Upper lobe of left lung (tissue), 6 donors: ENCODE data around the gene KIAA0825. TPM values are rescaled to one million over a fixed set of nuclear protein-coding genes. Genes with fewer than 3 reads are reported as not detected.

ENCODE experiments used
- ATAC-seq, 2 donors: fragments of 200-7000 bp; cut with Tn5 transposase; one replicate each; pipeline ENCODE4 v1.9.1; 2022; ENCODE audit warnings: mild to moderate bottlenecking in 2 of 2, moderate library complexity in 2 of 2; ENCODE audit not compliant: low FRiP score in 2 of 2
- DNase-seq, 2 donors: peaks; one replicate each; pipeline ENCODE4 v3.0.0-alpha.2; 2019 to 2020
- H3K27ac ChIP-seq, 4 donors: fragments of 200-600 bp; sonication (generic); one replicate each; pipeline ENCODE4 v1.5.1; 2016 to 2019
- H3K27me3 ChIP-seq, 4 donors: fragments of 200-600 bp; sonication (generic); one replicate each; pipeline ENCODE4 v1.5.1; 2017 to 2019
- H3K36me3 ChIP-seq, 4 donors: fragments of 200-600 bp; sonication (generic); one replicate each; pipeline ENCODE4 v1.5.1; 2016 to 2019
- H3K4me1 ChIP-seq, 4 donors: fragments of 200-600 bp; sonication (generic); one replicate each; pipeline ENCODE4 v1.5.1; 2018 to 2019
- H3K4me3 ChIP-seq, 4 donors: fragments of 200-600 bp; sonication (generic); one replicate each; pipeline ENCODE4 v1.5.1; 2017 to 2019; ENCODE audit warnings: mild to moderate bottlenecking in 2 of 4, moderate library complexity in 1 of 4
- H3K9me3 ChIP-seq, 4 donors: fragments of 200-600 bp; sonication (generic); one replicate each; pipeline ENCODE4 v1.5.1; 2018 to 2019
- CTCF ChIP-seq, 6 experiments: fragments of 450-650 bp in 4 of 6; fragments of 200-600 bp in 2 of 6; sonication (generic) in 2 of 6; IDR thresholded peaks; one replicate each; pipeline ENCODE4 v1.5.1; 2016 to 2019; ENCODE audit warnings: antibody characterized with exemption in 6 of 6
- EP300 ChIP-seq, 4 donors: sonication (generic); formaldehyde crosslinking; IDR thresholded peaks; one replicate each; pipeline ENCODE4 v1.5.1; 2017; ENCODE audit warnings: antibody characterized with exemption in 4 of 4, control low read depth in 2 of 4
- POLR2A ChIP-seq, 4 donors: fragments of 450-650 bp; IDR thresholded peaks; one replicate each; pipeline ENCODE4 v1.5.1; 2016 to 2017; ENCODE audit warnings: antibody characterized with exemption in 4 of 4, mild to moderate bottlenecking in 2 of 4
- POLR2AphosphoS5 ChIP-seq, 2 donors: sonication (generic); formaldehyde crosslinking; IDR thresholded peaks; one replicate each; pipeline ENCODE4 v1.5.1; 2017; ENCODE audit warnings: antibody characterized with exemption in 2 of 2
- WGBS, 2 donors: methylation state at CpG; one replicate each; pipeline ENCODE4 v1.1.5; 2017 to 2018; 5-methylcytosine and 5-hydroxymethylcytosine counted together
- total RNA-seq, 6 donors: library from RNA; depleted of rRNA in 4 of 6; stranded (reverse); fragments of >200 nt in 4 of 6; gene quantifications; one replicate each; pipeline versions ENCODE4 v1.1.0 to v1.2.1, GENCODE V29; 2016 to 2021
- donor health status: DM: no; HTN: no; CAD: no; lungs with moderate emphysema.
- donor health status: DM: no; HTN: yes; CAD: no; lungs with severe emphysema.

KIAA0825 gene
- total RNA-seq, 6 donors from 2014 or later, result 3.8 to 19.1 (median 6.6) TPM

- Histone ChIP-seq H3K4me3 (no peak overlapping the region), H3K27me3 (no peaks in the 10 kb centered on the region), H3K4me1 (peaks cover 0 to 6% (median 0%) of the 10 kb centered on the region in 4 donors), H3K36me3 (no peaks in the 10 kb centered on the region), H3K9me3 (no peaks in the 10 kb centered on the region), H3K27ac (no peak overlapping the region)
- ATAC-seq (no peak), DNase-seq (no peak)
- WGBS, 2 donors, result 58 to 72% methylated on average over 3 of the region's 3 CpGs
- TF ChIP-seq EP300 (IDR thresholded peaks at IDR 0.05), result no peak
- TF ChIP-seq POLR2A (IDR thresholded peaks at IDR 0.05), result no peak
- TF ChIP-seq CTCF (IDR thresholded peaks at IDR 0.05), result no peak
- TF ChIP-seq POLR2AphosphoS5 (IDR thresholded peaks at IDR 0.05), result no peak
These were observed 374.8 kb downstream of the KIAA0825 start for GRCh38 chr5:94243612-94244011.

- no peaks in the 10 kb centered on the region for H3K36me3 ChIP-seq
- peaks cover 0 to 6% (median 0%) of the 10 kb centered on the region in 4 donors for H3K4me1 ChIP-seq
- no peaks in the 10 kb centered on the region for H3K27me3 ChIP-seq
- TF ChIP-seq EP300 (IDR thresholded peaks at IDR 0.05) (no peak), POLR2A (IDR thresholded peaks at IDR 0.05) (no peak), POLR2AphosphoS5 (IDR thresholded peaks at IDR 0.05) (no peak), CTCF (IDR thresholded peaks at IDR 0.05) (no peak)
- no peak overlapping the region for H3K4me3 ChIP-seq
- 70 to 78% methylated on average over 3 of the region's 3 CpGs for WGBS, 2 donors
- no peak for DNase-seq
- H3K27ac ChIP-seq, result no peak overlapping the region
- peak in 1 of 2 donors; percentile 72 for ATAC-seq
- H3K9me3 ChIP-seq, result peaks cover 0 to 3% (median 0%) of the 10 kb centered on the region in 4 donors
These were observed 377.3 kb downstream of the KIAA0825 start for GRCh38 chr5:94240993-94241651.

DNA sequence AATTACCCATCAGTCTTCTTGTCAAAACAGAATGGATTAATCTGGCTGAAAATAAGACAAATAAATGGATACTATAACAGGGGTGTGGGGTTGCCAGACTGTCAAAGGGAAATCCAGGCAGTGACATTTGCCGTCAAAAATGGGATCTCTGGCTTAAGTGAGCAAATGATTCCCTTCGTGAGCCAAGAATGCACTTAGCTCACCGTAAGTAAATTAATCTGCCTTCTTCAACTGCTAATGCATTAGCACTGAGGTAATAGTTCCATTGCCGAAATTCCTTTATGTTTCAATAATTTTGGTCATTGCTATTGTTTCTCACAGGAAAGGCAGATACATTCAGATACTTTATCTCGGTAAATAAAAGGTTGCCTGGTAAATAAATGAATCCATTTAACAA, 377.8 kb downstream of the KIAA0825 start:
- TF ChIP-seq EP300 (IDR thresholded peaks at IDR 0.05) (no peak), POLR2A (IDR thresholded peaks at IDR 0.05) (no peak), CTCF (IDR thresholded peaks at IDR 0.05) (no peak), POLR2AphosphoS5 (IDR thresholded peaks at IDR 0.05) (no peak)
- DNase-seq (no peak), ATAC-seq (peak in 1 of 2 donors; percentile 61)
- Histone ChIP-seq H3K27me3 (no peaks in the 10 kb centered on the region), H3K36me3 (no peaks in the 10 kb centered on the region), H3K4me3 (no peak overlapping the region), H3K9me3 (peaks cover 0 to 8% (median 0%) of the 10 kb centered on the region in 4 donors), H3K4me1 (peaks cover 0 to 6% (median 0%) of the 10 kb centered on the region in 4 donors), H3K27ac (no peak overlapping the region)
- 55 to 59% methylated on average over 5 of the region's 5 CpGs for WGBS, 2 donors

GRCh38 chr5:94240134-94240533, 378.3 kb downstream of the KIAA0825 start:
- DNase-seq, result no peak
- Histone ChIP-seq H3K36me3 (no peaks in the 10 kb centered on the region), H3K27me3 (no peaks in the 10 kb centered on the region), H3K4me3 (no peak overlapping the region), H3K27ac (no peak overlapping the region), H3K9me3 (peaks cover 0 to 9% (median 0%) of the 10 kb centered on the region in 4 donors), H3K4me1 (peaks cover 0 to 6% (median 0%) of the 10 kb centered on the region in 4 donors)
- ATAC-seq, result no peak
- TF ChIP-seq POLR2A (IDR thresholded peaks at IDR 0.05), result no peak
- TF ChIP-seq POLR2AphosphoS5 (IDR thresholded peaks at IDR 0.05), result no peak
- no peak for TF ChIP-seq CTCF (IDR thresholded peaks at IDR 0.05)
- no peak for TF ChIP-seq EP300 (IDR thresholded peaks at IDR 0.05)
- WGBS, 2 donors, result 44 to 63% methylated on average over 3 of the region's 3 CpGs

DNA sequence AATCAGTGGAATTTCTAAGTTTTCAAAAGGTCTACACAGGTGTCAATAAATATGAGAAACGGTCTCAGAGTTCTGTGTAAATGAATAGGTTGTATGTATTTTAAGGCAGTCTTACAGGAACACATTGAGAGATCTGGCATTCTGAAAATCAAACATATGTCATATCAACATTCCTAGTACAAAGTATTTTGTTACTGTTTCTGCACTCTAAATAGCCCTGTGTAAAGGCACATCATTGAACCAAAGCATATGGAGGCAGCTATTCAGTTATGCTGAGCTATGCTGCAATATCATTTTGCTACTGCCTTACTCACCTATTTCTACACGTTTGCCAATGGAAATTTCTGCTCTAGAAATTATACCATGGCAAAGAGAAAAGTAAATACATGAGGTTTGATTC, 379.1 kb downstream of the KIAA0825 start:
- DNase-seq (no peak), ATAC-seq (no peak)
- TF ChIP-seq CTCF (IDR thresholded peaks at IDR 0.05) (no peak), POLR2A (IDR thresholded peaks at IDR 0.05) (no peak), EP300 (IDR thresholded peaks at IDR 0.05) (no peak), POLR2AphosphoS5 (IDR thresholded peaks at IDR 0.05) (no peak)
- WGBS, 2 donors, result 41 to 43% methylated on average over 2 of the region's 2 CpGs
- Histone ChIP-seq H3K36me3 (no peaks in the 10 kb centered on the region), H3K4me3 (no peak overlapping the region), H3K9me3 (peaks cover 0 to 9% (median 2%) of the 10 kb centered on the region in 4 donors), H3K4me1 (peaks cover 0 to 6% (median 0%) of the 10 kb centered on the region in 4 donors), H3K27ac (no peak overlapping the region), H3K27me3 (no peaks in the 10 kb centered on the region)
